IMR-90 (cell line): ENCODE measurements around the gene ERC2.

Source experiments
- CEBPB ChIP-seq: IDR thresholded peaks from 2 replicates; pipeline ENCODE4 v1.6.1; 2012; ENCODE audit warnings: low read depth, low read length, improper control_type of control experiment
- CTCF ChIP-seq: conservative IDR thresholded peaks from 2 replicates; pipeline ENCODE4 v1.5.1; 2012; ENCODE audit warnings: mild to moderate bottlenecking, low read depth, low read length, improper control_type of control experiment
- FOS ChIP-seq: fragments of 150-350 bp; IDR thresholded peaks from 2 replicates; pipeline ENCODE4 v1.6.1; 2016; ENCODE audit warnings: low read depth, low read length
- POLR2A ChIP-seq: IDR thresholded peaks from 2 replicates; pipeline ENCODE4 v1.6.1; 2012; ENCODE audit warnings: mild to moderate bottlenecking, low read depth, low read length

- no peak for TF ChIP-seq CTCF
- no peak for TF ChIP-seq CEBPB
- no peak for TF ChIP-seq FOS
- no peak for TF ChIP-seq POLR2A
Observed at GRCh38 chr3:55797775-55798174, 670.5 kb downstream of the ERC2 start.
